Non-pigmented ciliary epithelial cell (primary cell): Measurements from ENCODE around the gene NGDN.

Experiments used
- DNase-seq: peaks from one replicate; pipeline ENCODE4 v3.0.0-alpha.2; 2010; ENCODE audit warnings: low read depth

Gene NGDN

GRCh38 chr14:23522643-23523198, 53.2 kb downstream of the NGDN start:
- no peak for DNase-seq

- no peak for DNase-seq
These were observed 53.9 kb downstream of the NGDN start for GRCh38 chr14:23523229-23524016.

GRCh38 chr14:23524954-23525353, 55.5 kb downstream of the NGDN start:
- DNase-seq: no peak

DNA sequence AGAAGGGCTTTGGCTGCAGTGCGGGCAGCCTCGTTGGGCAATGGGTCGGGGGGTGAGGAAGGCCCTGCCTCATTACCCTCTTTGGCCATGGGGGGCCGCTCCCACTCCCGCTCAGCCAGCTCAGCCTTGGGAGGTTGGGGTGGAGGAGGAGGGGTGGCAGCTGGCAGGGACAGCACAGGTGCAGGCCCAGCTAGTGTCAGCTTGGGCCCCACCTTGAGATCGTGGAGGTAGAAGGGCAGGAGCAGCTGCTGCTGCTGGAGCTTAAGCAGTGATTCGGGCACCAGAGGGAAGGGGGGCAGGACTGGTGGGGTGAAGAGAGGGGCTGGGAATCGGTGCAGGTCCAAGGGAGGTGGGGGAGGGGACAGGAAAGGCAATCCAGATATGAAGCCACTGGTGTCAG, 56.1 kb downstream of the NGDN start:
- no peak for DNase-seq
